ENCODE data around the gene LVRN. TPM values are rescaled to one million over a fixed set of nuclear protein-coding genes. Genes with fewer than 3 reads are reported as not detected.
A peak's percentile ranks its signal among the peaks of the same experiment; 100 is the strongest.

Gene LVRN
- total and polyA plus RNA-seq, 2 of the 13 experiments (the other 11 are each of a cell fraction or from before 2014, with no cell fraction given): 0.09 to 0.20 TPM

- Histone ChIP-seq H3K4me3 (replicated peaks in 1 of 3; ENCODE audit: insufficient read depth in 1 of 3, low read depth in 2 of 3, low read length in 3 of 3) (no peak overlapping the region), H3K79me2 (ENCODE audit: insufficient read depth, low read length) (no peaks in the 10 kb centered on the region), H3K36me3 (replicated peaks in 1 of 2; ENCODE audit: control insufficient read depth in 1 of 2, insufficient read depth in 2 of 2, low read length in 2 of 2) (no peaks in the 10 kb centered on the region), H3K9me3 (ENCODE audit: low read length) (no peaks in the 10 kb centered on the region), H3K4me2 (ENCODE audit: low read depth, low read length) (no peak overlapping the region), H3K27me3 (ENCODE audit: control insufficient read depth in 1 of 2, insufficient read depth in 2 of 2, low read length in 2 of 2) (no peaks in the 10 kb centered on the region), H3K27ac (ENCODE audit: extremely low read length, insufficient read depth, low read length) (no peak overlapping the region), H3K4me1 (ENCODE audit: insufficient read depth, low read length) (peaks cover 8% of the 10 kb centered on the region), H2AFZ (ENCODE audit: low read length) (no peak overlapping the region), H4K20me1 (ENCODE audit: insufficient read depth, low read length) (no peaks in the 10 kb centered on the region), H3K9ac (ENCODE audit: insufficient read depth, low read depth, low read length) (no peak overlapping the region)
- ATAC-seq: no peak
- no peak for DNase-seq (ENCODE audit: low spot score)
- CTCF ChIA-PET (ENCODE audit: low intra/inter-chr PET ratio, low total read pairs): no interaction called here
- TF ChIP-seq MAFF (IDR thresholded peaks at IDR 0.05; ENCODE audit: low read depth, low read length) (peak; percentile 72), ZSCAN30 (CRISPR knock-in tag; IDR thresholded peaks at IDR 0.05) (no peak), MAFK (conservative IDR thresholded peaks at IDR 0.05 in 1 of 2, IDR thresholded peaks at IDR 0.05 in 1 of 2; ENCODE audit: low read length in 2 of 2) (peak; percentile 67 to 87; a peak in 3 of 4 replicates)
- no peak for FAIRE-seq
- 92% methylated on average over 1 of the region's 1 CpG for WGBS (ENCODE audit: low lambda C conversion rate)
- POLR2A ChIA-PET: no interaction called here
- in situ Hi-C loops (cut with HindIII; ENCODE audit: extremely low pct_ligation_motif_present, low pct_unique_long_range_greater_than_20kb) (loop anchor here (25.0 kb wide), 2 partner anchors 234 to 759 kb away; partner anchors contain the start of genes AP3S1 and ATG12), intact Hi-C loops (cut with micrococcal nuclease; ENCODE audit: unreplicated experiment) (no loop called here)
- BruUV-seq (replicated peaks): no TSS peak
These were observed 108.9 kb downstream of the LVRN start for GRCh38 chr5:116071211-116071610.

DNA sequence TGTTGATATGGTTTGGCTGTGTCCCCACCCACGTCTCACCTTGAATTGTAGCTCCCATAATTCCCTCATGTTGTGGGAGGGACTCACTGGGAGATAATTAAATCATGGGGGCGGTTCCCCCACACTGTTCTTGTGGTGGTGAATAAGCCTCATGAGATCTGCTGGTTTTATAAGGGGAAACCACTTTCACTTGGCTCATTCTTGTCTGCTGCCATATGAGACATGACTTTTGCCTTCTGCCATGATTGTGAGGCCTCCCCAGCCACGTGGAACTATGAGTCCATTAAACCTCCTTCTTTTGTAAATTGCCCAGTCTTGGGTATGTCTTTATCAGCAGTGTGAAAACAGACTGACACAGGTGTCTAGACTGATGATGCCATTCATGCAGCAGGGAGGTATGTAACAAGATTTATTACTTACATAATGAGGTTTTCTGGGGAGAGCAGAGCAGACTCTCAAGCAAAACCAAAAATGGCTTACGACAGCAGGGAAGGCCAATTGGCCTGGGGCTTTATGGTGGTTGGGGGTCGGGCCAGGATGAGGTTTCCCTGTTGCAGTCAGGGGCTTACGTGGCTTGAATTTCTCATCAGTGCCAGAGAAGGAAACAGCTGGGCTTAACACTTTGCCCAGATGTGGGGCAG is 113.0 kb downstream of the LVRN start:
- Histone ChIP-seq H3K9me3 (ENCODE audit: low read length) (no peaks in the 10 kb centered on the region), H3K79me2 (ENCODE audit: insufficient read depth, low read length) (no peaks in the 10 kb centered on the region), H3K27me3 (ENCODE audit: control insufficient read depth in 1 of 2, insufficient read depth in 2 of 2, low read length in 2 of 2) (no peaks in the 10 kb centered on the region), H3K4me1 (ENCODE audit: insufficient read depth, low read length) (peaks cover 8% of the 10 kb centered on the region), H3K9ac (ENCODE audit: insufficient read depth, low read depth, low read length) (no peak overlapping the region), H4K20me1 (ENCODE audit: insufficient read depth, low read length) (no peaks in the 10 kb centered on the region), H3K4me2 (ENCODE audit: low read depth, low read length) (peak overlapping the region; percentile 23; the same call in 1 of the 2 replicates), H3K4me3 (replicated peaks in 1 of 3; ENCODE audit: insufficient read depth in 1 of 3, low read depth in 2 of 3, low read length in 3 of 3) (no peak overlapping the region), H2AFZ (ENCODE audit: low read length) (no peak overlapping the region), H3K36me3 (replicated peaks in 1 of 2; ENCODE audit: control insufficient read depth in 1 of 2, insufficient read depth in 2 of 2, low read length in 2 of 2) (no peaks in the 10 kb centered on the region; a peak in 1 of 5 replicates), H3K27ac (ENCODE audit: extremely low read length, insufficient read depth, low read length) (no peak overlapping the region)
- WGBS (ENCODE audit: low lambda C conversion rate): 39% methylated on average over 6 of the region's 6 CpGs
- FAIRE-seq: no peak
- no TSS peak for BruUV-seq (replicated peaks)
- ChIA-PET POLR2A (no interaction called here), CTCF (ENCODE audit: low intra/inter-chr PET ratio, low total read pairs) (no interaction called here)
- ATAC-seq: no peak
- TF ChIP-seq ZNF143 (CRISPR knock-in tag; IDR thresholded peaks at IDR 0.05) (0 out of 2 replicates have a peak, but pooled peaks have one; percentile 23), ETV5 (CRISPR knock-in tag; IDR thresholded peaks at IDR 0.05; ENCODE audit: borderline replicate concordance) (no peak), ZBTB7A (CRISPR knock-in tag; IDR thresholded peaks at IDR 0.05) (no peak), TRIM24 (CRISPR knock-in tag; IDR thresholded peaks at IDR 0.05) (no peak), ZNF746 (CRISPR knock-in tag; IDR thresholded peaks at IDR 0.05) (no peak)
- intact Hi-C loops (cut with micrococcal nuclease; ENCODE audit: unreplicated experiment): no loop called here
- in situ Hi-C loops (cut with HindIII; ENCODE audit: extremely low pct_ligation_motif_present, low pct_unique_long_range_greater_than_20kb): no loop called here
- DNase-seq (ENCODE audit: low spot score): no peak
